ENCODE data around the gene ARMH2. TPM values are rescaled to one million over a fixed set of nuclear protein-coding genes. Genes with fewer than 3 reads are reported as not detected.

The ARMH2 gene
- total and polyA plus RNA-seq, 2 donors (not counting 3 experiments of a cell fraction or from before 2014, with no cell fraction given), result not detected

GRCh38 chr6:24761851-24762250, 36.9 kb downstream of the ARMH2 start:
- dilution Hi-C loops (cut with MboI; ENCODE audit: extremely low pct_ligation_motif_present, low sequenced_read_pairs), result no loop called here
- no peak for TF ChIP-seq GATA2 (IDR thresholded peaks at IDR 0.05; ENCODE audit: insufficient read depth, insufficient read length, low read depth, low read length)
- no peak for TF ChIP-seq CTCF (IDR thresholded peaks at IDR 0.05; ENCODE audit: extremely low read depth in 1 of 2, insufficient read depth in 1 of 2, low read depth in 1 of 2, low read length in 2 of 2)
- no peak for TF ChIP-seq MAX (IDR thresholded peaks at IDR 0.05; ENCODE audit: insufficient read depth, insufficient read length)
- TF ChIP-seq MYC (IDR thresholded peaks at IDR 0.05; ENCODE audit: low read depth, low read length), result no peak
- TF ChIP-seq POLR2A (IDR thresholded peaks at IDR 0.05; ENCODE audit: low read depth, low read length), result no peak
- no peak for TF ChIP-seq EZH2 (IDR thresholded peaks at IDR 0.05; ENCODE audit: borderline replicate concordance, low read depth, low read length, severe bottlenecking)
- TF ChIP-seq POLR2AphosphoS5 (IDR thresholded peaks at IDR 0.05; ENCODE audit: insufficient read depth, low read depth, low read length), result no peak
- TF ChIP-seq FOS (IDR thresholded peaks at IDR 0.05; ENCODE audit: borderline replicate concordance, insufficient read depth, low read length), result no peak
- TF ChIP-seq JUN (IDR thresholded peaks at IDR 0.05; ENCODE audit: borderline replicate concordance, insufficient read depth, insufficient read length, low read depth), result no peak
- FAIRE-seq, result no peak

More at GRCh38 chr6:24761851-24762250, 36.9 kb downstream of the ARMH2 start:
- Histone ChIP-seq H3K4me1 (ENCODE audit: control insufficient read depth, extremely low read depth, insufficient read depth, low read length) (no peaks in the 10 kb centered on the region), H3K27ac (ENCODE audit: insufficient read depth, low read depth, low read length) (no peak overlapping the region), H3K9me1 (replicated peaks; ENCODE audit: control insufficient read depth, extremely low read depth, insufficient read depth, low read length) (no peaks in the 10 kb centered on the region), H4K20me1 (replicated peaks; ENCODE audit: control insufficient read depth, extremely low read depth, insufficient read depth, low read length) (no peaks in the 10 kb centered on the region), H2AFZ (ENCODE audit: low read depth, low read length) (no peak overlapping the region), H3K27me3 (ENCODE audit: control insufficient read depth in 2 of 2, insufficient read depth in 2 of 2, low read length in 2 of 2) (no peaks in the 10 kb centered on the region), H3K4me2 (ENCODE audit: insufficient read depth, low read length) (no peak overlapping the region), H3K79me2 (ENCODE audit: control insufficient read depth, insufficient read depth, low read length) (no peaks in the 10 kb centered on the region), H3K9me3 (replicated peaks; ENCODE audit: control insufficient read depth, insufficient read depth, low read length) (no peaks in the 10 kb centered on the region), H3K4me3 (replicated peaks in 1 of 3; ENCODE audit: insufficient read depth in 1 of 3, low read depth in 1 of 3, low read length in 3 of 3) (no peak overlapping the region), H3K36me3 (ENCODE audit: control insufficient read depth in 2 of 2, extremely low read depth in 1 of 2, insufficient read depth in 2 of 2, low read length in 2 of 2) (no peaks in the 10 kb centered on the region), H3K9ac (replicated peaks; ENCODE audit: extremely low read depth, insufficient read depth, low read length) (no peak overlapping the region)
- POLR2A ChIA-PET, result no interaction called here
- CTCF ChIA-PET, result interaction anchor here (2.4 kb wide), 1 partner anchor 178 kb away, joined by 8 read pairs; no protein-coding TSS in a partner anchor
- intact Hi-C loops (cut with micrococcal nuclease), result no loop called here
- DNase-seq (ENCODE audit: low read depth, low spot score), result no peak
- no TSS peak for BruUV-seq (replicated peaks)
